Liver (tissue), 9 donors: Measurements from ENCODE around the gene CTDSP2. TPM values are rescaled to one million over a fixed set of nuclear protein-coding genes. Genes with fewer than 3 reads are reported as not detected.

Source experiments
- DNase-seq: peaks from one replicate; pipeline ENCODE4 v3.0.0-alpha.2; 2017; ENCODE audit warnings: low spot score
- H3K27ac ChIP-seq, 2 donors: one replicate each; pipeline ENCODE4 v1.7.0; 2013; ENCODE audit warnings: inconsistent platforms in 2 of 2, low read length in 2 of 2, control low read depth in 1 of 2, low read depth in 1 of 2, mild to moderate bottlenecking in 1 of 2
- H3K27me3 ChIP-seq, 4 donors: one replicate each; pipeline versions ENCODE4 v1.6.1 to v1.7.0; 2013; ENCODE audit warnings: low read length in 3 of 4, inconsistent platforms in 1 of 4, mild to moderate bottlenecking in 1 of 4, moderate library complexity in 1 of 4; ENCODE audit not compliant: control insufficient read depth in 4 of 4, insufficient read depth in 4 of 4
- H3K36me3 ChIP-seq, 4 donors: one replicate each; pipeline versions ENCODE4 v1.6.1 to v1.7.0; 2013; ENCODE audit warnings: low read length in 3 of 4, mild to moderate bottlenecking in 3 of 4, low read depth in 1 of 4, moderate library complexity in 1 of 4; ENCODE audit not compliant: control insufficient read depth in 4 of 4, insufficient read depth in 3 of 4
- H3K4me1 ChIP-seq, 4 donors: one replicate each; pipeline versions ENCODE4 v1.6.1 to v1.7.0; 2013; ENCODE audit warnings: low read length in 3 of 4, mild to moderate bottlenecking in 3 of 4, moderate library complexity in 1 of 4; ENCODE audit not compliant: control insufficient read depth in 4 of 4, insufficient read depth in 4 of 4
- H3K4me3 ChIP-seq, 3 donors: one replicate each; pipeline versions ENCODE4 v1.6.1 to v1.7.0; 2013; ENCODE audit warnings: low read length in 3 of 3, control low read depth in 1 of 3, low read depth in 1 of 3, mild to moderate bottlenecking in 1 of 3
- H3K9ac ChIP-seq, 2 donors: one replicate each; pipeline ENCODE4 v1.7.0; 2013; ENCODE audit warnings: low read length in 2 of 2, mild to moderate bottlenecking in 2 of 2, moderate library complexity in 2 of 2, control low read depth in 1 of 2, low read depth in 1 of 2
- H3K9me3 ChIP-seq, 4 donors: one replicate each; pipeline versions ENCODE4 v1.6.1 to v1.7.0; 2013; ENCODE audit warnings: low read length in 3 of 4; ENCODE audit not compliant: control insufficient read depth in 4 of 4
- ATF3 ChIP-seq: IDR thresholded peaks from 2 replicates; pipeline ENCODE4 v1.6.1; 2016; ENCODE audit warnings: antibody characterized with exemption
- CTCF ChIP-seq: fragments of 150-350 bp; IDR thresholded peaks from 2 replicates; pipeline ENCODE4 v1.5.1; 2017; ENCODE audit warnings: improper control_type of control experiment, low read depth, low read length; ENCODE audit not compliant: missing input control
- EGR1 ChIP-seq, 2 donors: IDR thresholded peaks; 2 replicates each; pipeline ENCODE4 v1.6.1; 2016 to 2018; ENCODE audit warnings: antibody characterized with exemption in 2 of 2, low read depth in 2 of 2
- FOXA2 ChIP-seq: IDR thresholded peaks from 2 replicates; pipeline ENCODE4 v1.6.1; 2016; ENCODE audit warnings: antibody characterized with exemption
- HNF4A ChIP-seq, 2 donors: conservative IDR thresholded peaks; 2 replicates each; pipeline ENCODE4 v1.6.1; 2016; ENCODE audit warnings: antibody characterized with exemption in 2 of 2, mild to moderate bottlenecking in 2 of 2
- HNF4G ChIP-seq: IDR thresholded peaks from 2 replicates; pipeline ENCODE4 v1.6.1; 2016; ENCODE audit warnings: antibody characterized with exemption
- JUND ChIP-seq, 2 donors: IDR thresholded peaks; 2 replicates each; pipeline ENCODE4 v1.6.1; 2016; ENCODE audit warnings: antibody characterized with exemption in 2 of 2
- MAX ChIP-seq: IDR thresholded peaks from 2 replicates; pipeline ENCODE4 v1.6.1; 2016; ENCODE audit warnings: antibody characterized with exemption
- NR2F2 ChIP-seq: IDR thresholded peaks from 2 replicates; pipeline ENCODE4 v1.6.1; 2016; ENCODE audit warnings: antibody characterized with exemption
- RAD21 ChIP-seq, 2 donors: IDR thresholded peaks; 2 replicates each; pipeline ENCODE4 v1.6.1; 2016; ENCODE audit warnings: antibody characterized with exemption in 2 of 2, mild to moderate bottlenecking in 2 of 2
- REST ChIP-seq: IDR thresholded peaks from 2 replicates; pipeline ENCODE4 v1.6.1; 2016; ENCODE audit warnings: antibody characterized with exemption, mild to moderate bottlenecking
- RXRA ChIP-seq, 2 donors: IDR thresholded peaks; 2 replicates each; pipeline ENCODE4 v1.6.1; 2017 to 2018; ENCODE audit warnings: antibody characterized with exemption in 2 of 2, mild to moderate bottlenecking in 1 of 2
- SP1 ChIP-seq: IDR thresholded peaks from 2 replicates; pipeline ENCODE4 v1.6.1; 2018; ENCODE audit warnings: antibody characterized with exemption, mild to moderate bottlenecking
- TAF1 ChIP-seq: conservative IDR thresholded peaks from 2 replicates; pipeline ENCODE4 v1.6.1; 2016; ENCODE audit warnings: antibody characterized with exemption, mild to moderate bottlenecking
- ZBTB33 ChIP-seq: IDR thresholded peaks from 2 replicates; pipeline ENCODE4 v1.6.1; 2016; ENCODE audit warnings: antibody characterized with exemption
- WGBS: extraction: QIAGEN DNeasy Blood & Tissue Kit; methylation state at CpG from one replicate; pipeline ENCODE4 v1.1.7; 2013; 5-methylcytosine and 5-hydroxymethylcytosine counted together
- polyA plus RNA-seq, 2 donors: library from polyadenylated mRNA; stranded (reverse) in 1 of 2; unstranded in 1 of 2; fragments of 200-250 nt in 1 of 2; fragments of >200 nt in 1 of 2; fragmentation: Nextera tagmentation in 1 of 2; extraction: Ambion mirVana in 1 of 2; gene quantifications; one replicate each; pipeline versions ENCODE4 v1.2.1 to v1.2.3, GENCODE V29; 2013 to 2015
- total RNA-seq, 2 donors: library from RNA; depleted of rRNA; stranded (reverse); fragments of >200 nt; gene quantifications; one replicate each; pipeline ENCODE4 v1.2.3, GENCODE V29; 2014
- donor health status: healthy.
- donor health status: healthy.
- donor health status: healthy.
- donor health status: healthy.
- donor health status: healthy.

CTDSP2 gene
- total and polyA plus RNA-seq, 4 donors: 20.1 to 60.9 (median 43.7) TPM

- TF ChIP-seq MAX (peak; percentile 95), FOXA2 (peak; percentile 39), SP1 (peak; percentile 44)
Measured at GRCh38 chr12:57782608-57783465, 63.7 kb downstream of the CTDSP2 start, which contains the start of gene TSFM (continued).

GRCh38 chr12:57782243-57782607 lies 64.3 kb downstream of the CTDSP2 start:
- H3K36me3 ChIP-seq: peaks cover 3 to 17% (median 15%) of the 10 kb centered on the region in 4 donors
- H3K27ac ChIP-seq: no peak overlapping the region
- no peaks in the 10 kb centered on the region for H3K27me3 ChIP-seq
- TF ChIP-seq REST (no peak), JUND (IDR thresholded peaks at IDR 0.05) (no peak), RXRA (IDR thresholded peaks at IDR 0.05) (no peak), EGR1 (IDR thresholded peaks at IDR 0.05; ENCODE audit: low read depth in 2 of 2) (no peak), ATF3 (no peak), TAF1 (no peak), MAX (no peak), NR2F2 (no peak), CTCF (no peak), FOXA2 (no peak), SP1 (no peak), RAD21 (IDR thresholded peaks at IDR 0.05) (no peak), ZBTB33 (no peak), HNF4A (conservative IDR thresholded peaks at IDR 0.05) (no peak), HNF4G (no peak)
- WGBS: 13% methylated on average over 4 of the region's 4 CpGs
- no peak overlapping the region for H3K4me3 ChIP-seq
- no peak for DNase-seq
- H3K9me3 ChIP-seq: no peaks in the 10 kb centered on the region
- peaks cover 0 to 19% (median 15%) of the 10 kb centered on the region in 4 donors for H3K4me1 ChIP-seq
- no peak overlapping the region for H3K9ac ChIP-seq
